HG02885 (cell line): ENCODE data around the gene EEF1A2.

Experiments
- ATAC-seq: cut with Tn5 transposase; IDR thresholded peaks from one replicate; pipeline ENCODE4 v1.9.1; 2021; ENCODE audit warnings: mild to moderate bottlenecking; ENCODE audit not compliant: unreplicated experiment, poor library complexity

The EEF1A2 gene

DNA sequence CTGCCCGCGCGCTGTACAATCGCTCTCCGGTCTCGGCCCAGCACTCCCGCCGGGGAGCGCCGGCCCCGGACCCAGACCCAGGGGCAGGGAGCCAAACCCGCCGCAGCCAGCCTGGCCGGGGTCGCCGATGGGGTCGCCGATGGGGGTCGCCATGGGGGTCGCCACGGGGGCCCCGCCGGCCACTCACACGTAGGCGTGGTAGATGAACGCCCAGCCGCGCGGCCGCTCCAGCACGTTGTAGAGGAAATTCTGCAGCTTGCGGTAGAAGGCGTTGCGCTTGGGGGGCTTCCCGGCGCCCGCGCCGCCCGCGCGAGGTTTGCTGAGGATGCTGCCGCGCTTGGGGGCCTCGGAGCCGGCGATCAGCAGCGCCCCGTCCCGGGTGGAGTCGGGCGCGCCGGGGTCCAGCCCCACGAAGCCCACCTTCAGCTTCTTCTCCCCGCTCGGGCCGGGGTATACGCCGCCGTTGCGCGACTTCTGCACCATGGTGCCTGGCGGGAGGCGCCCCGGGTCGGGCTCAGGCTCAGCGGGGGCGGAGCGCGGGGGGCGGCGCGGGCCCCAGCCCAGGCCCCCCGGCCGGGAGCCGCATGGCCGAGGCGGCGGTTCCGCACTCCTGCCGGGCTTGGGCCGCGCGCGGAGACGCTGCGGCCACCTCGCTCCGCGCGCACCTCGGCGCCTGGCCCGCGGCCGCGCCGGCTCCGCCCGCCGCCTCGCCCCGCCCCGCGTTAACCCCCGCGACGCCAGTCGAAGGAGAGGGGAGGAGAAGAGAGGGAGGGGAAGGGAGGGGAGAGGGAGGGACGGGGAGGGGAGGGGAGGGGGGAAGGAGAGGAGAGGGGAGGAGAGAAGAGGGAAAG, 26.7 kb downstream of the EEF1A2 start, which contains the start of gene KCNQ2:
KCNQ2 (minus strand) TSS at position 675 of the 851 bp plus-strand sequence; CDS start at position 483, 192 bp downstream.
- ATAC-seq, result no peak

GRCh38 chr20:63471717-63471980, 27.2 kb downstream of the EEF1A2 start:
- no peak for ATAC-seq

DNA sequence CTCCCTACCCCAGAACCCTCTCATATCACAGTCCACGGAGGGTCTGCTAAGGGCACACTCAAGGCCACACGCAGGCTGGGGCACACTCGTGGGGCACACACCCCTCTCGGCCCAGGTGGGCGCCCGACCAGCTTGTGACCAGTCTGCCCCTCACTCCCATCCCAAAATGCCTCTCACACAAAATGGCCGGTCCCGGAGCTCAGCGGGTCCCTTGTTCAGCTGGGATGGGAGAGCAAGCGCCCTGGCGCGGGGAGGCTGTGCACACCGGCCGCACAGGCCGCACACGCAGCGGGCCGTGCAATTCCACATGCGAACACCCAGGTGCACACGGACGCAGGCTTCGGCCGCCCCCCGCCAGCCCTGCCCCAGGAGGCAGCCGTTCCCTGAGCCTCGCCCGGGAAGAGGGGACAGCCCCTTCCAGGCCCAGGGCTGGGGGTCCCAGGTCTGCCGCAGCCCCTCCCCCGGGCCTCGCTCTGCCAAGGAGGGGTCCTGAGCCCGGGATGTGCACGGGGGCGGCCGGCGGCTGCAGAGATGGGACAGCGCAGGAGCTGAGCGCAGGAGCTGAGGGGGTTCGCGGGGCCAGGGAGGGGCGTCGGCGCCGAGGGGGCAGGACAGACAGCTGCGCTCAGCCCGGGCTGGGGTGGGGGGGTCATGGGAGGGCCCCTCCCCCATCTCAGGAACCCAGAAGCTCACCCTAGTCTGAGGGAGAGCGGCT, 27.7 kb downstream of the EEF1A2 start:
- ATAC-seq, result no peak

GRCh38 chr20:63470410-63470809, 28.5 kb downstream of the EEF1A2 start:
- ATAC-seq, result no peak

DNA sequence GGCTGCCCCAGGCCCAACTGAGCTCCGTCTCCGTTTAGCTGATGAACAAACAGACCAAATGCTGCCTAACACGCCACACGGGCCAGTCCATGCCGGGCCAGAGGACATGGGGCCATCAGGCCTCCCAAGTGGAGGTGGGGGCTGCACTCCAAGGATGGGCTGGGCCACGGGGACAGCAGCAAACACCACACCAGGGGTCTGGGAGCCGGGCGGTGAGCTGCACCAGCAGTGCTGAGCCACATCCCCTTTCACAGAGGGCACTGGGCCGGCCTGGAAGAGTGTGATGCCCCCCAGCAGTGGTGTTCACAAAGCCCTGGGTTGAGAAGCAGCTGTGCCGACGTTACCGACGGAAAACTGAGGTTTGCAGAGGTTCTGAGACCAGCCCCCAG, 29.2 kb downstream of the EEF1A2 start:
- no peak for ATAC-seq

DNA sequence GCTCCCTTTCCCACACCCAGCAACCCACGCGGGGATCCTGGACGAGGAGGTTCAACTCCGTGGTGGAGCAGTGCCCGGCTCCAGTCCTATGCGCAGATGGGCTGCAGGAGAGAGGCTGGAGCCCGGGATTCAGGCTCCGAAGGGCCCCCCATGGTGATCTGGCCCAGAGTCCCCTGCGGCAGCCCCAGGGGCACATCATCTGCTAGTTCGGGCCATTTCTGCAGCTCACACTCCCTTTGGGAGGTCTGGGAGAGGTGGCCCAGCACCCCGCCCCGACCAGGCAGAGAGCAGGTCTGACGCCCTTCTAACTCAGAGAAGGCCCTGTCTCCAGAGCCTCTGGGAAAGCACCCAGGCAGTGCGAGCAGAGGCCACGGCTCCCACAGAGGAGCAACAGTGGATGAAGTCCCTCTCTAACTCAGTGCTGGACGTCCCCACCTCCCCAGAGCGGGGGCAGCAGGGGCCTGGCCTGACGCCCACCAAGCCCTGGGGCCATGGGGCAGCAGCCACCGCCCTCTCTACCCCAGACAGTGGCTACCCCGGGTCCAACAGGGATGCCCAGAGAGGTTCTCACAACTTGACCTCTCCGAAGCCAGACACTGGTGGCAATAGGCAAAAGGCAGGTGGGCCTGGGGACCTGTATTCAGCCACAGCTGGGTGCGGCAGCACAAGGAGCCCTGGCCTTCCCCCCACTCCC, 29.7 kb downstream of the EEF1A2 start:
- no peak for ATAC-seq

DNA sequence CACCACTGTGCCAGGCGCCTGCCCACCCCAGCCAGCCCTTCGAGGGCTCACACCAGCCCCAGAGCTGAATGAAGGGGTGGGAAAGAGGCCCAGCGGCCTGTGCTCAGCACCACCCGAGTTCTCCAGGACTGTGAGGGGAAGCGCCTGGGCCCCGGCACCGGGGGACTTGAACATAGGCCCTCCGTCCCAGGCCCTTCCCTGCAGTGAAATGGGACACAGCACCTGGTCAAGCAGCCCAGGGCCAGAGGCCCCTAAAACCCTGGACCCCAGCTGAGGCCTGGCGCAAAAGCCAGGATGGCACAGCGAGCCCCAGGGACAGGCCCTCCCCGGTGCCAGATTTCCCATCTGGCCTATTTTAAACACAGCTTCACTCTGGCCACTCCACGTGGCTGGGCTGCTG, 30.5 kb downstream of the EEF1A2 start:
- no peak for ATAC-seq

DNA sequence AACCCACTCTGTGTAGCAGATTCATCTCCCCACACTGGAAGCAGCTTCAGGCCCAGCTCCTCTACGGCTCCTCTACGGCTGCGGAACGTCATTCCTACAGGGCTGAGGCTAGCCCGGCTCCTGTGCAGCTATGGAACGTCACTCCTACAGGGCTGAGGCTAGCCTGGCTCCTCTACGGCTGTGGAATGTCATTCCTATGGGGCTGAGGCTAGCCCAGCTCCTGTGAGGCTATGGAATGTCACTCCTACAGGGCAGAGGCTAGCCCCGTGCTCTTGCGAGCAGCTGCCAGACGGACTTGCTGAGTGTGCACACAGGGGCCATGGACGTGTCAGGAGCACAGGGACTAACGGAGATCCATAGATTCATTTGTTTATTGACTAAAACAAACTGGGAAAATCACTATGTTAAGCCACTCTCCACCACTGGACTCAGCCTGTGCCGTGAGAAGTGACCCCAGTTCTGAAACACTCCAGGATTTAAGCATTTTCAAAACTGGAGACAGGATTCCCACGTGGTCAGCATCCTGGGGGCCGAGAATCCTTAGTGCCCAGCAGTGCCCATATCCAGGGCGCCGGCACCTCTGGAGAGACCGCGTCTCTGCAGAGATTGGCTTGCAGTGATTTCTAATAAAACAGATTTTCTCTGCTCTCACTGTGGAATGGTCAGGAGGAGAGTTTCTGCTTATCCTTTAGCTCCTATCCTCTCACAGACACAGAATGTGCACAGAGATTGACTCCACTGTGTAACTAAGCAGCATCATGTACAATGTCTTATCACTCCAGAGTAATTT, 31.4 kb downstream of the EEF1A2 start:
- ATAC-seq, result no peak

DNA sequence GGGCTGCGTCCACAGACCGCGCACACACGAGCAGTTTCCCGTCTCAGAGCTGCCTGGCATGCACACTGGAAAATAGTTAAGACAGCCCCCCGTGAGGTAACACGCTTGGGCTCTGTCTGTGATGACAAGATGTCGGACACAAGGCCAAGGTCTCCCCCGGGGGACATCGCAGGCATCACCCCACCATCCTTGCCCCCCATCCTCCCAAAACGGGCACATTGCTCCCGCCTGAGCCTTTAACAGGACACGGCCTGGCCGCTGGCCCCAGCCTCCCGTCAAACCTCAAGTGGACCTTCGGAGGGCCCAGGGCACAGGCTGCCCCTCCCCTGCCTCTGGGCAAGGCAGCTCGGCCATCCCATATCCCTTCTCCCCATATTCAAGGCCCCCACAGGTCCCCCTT, 32.0 kb downstream of the EEF1A2 start:
- no peak for ATAC-seq

DNA sequence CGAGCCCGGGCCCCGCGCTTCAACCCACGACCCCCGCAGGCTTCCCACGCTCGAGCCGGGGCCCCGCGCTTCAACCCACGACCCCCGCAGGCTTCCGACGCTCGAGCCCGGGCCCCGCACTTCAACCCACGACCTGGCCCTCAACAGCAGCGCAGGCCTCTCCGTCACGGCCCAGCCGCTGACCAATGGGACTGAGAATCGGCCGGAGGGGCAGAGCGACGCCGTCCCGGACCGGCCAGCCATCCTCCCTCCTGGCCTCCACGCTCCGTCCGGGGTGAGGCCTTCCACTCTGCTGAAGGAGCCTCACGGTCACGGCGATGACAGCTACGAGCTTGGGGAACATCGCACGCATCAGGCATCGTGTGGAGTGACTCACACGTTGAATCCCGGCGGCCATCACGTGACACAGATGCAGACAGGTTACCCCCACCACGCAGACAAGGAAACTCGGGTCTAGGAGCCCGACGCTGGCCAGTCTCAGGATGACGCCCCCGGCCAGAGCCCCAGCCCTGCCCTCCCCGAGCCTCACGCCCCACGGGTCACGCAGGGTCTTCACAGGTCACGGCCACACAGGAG, 32.5 kb downstream of the EEF1A2 start:
- no peak for ATAC-seq

DNA sequence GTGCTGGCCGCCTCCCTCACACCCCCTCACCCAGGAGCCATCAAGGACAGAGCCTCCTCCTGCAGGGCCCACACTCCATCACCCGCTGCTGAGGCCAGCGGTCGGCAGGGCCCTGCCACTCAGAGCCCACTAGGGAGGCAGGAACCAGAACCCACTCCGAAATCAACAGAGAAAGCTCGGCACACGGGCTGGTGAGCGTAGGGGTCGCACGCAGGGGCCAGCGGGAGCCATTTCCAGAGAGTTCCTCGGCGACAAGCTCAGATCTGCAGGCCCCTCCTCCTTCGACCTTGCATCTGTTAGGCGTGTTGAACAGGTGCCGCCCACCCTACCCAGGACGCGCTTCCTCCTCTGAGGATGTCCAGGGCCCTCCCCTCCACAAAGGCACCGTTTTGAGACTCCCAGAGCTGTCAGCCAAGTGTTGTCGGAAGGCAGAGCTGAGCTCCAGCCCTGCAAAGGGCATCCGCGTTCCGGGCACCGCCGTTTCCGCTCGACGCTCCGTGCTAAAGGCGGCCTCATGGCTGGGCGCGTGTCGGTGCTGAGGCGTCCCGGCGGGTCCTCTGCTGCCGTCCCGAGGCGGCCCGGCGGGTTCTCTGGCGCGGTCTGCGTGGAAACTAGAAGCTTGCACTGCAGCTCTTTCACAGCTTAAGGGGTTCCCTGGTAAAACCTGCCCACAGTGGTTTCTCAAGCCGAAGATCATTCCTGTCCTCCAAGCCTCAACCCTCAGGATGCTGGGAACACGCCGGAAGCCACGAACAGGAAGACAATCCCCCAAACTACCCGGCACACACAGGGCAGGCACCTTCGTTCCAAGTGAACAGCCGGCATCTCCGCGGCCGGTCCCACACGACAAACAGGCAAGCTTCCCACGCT, 33.3 kb downstream of the EEF1A2 start:
- no peak for ATAC-seq

GRCh38 chr20:63464289-63464635, 34.6 kb downstream of the EEF1A2 start:
- no peak for ATAC-seq

- no peak for ATAC-seq
These were observed 35.2 kb downstream of the EEF1A2 start for GRCh38 chr20:63463400-63464288.

GRCh38 chr20:63462244-63462643, 36.6 kb downstream of the EEF1A2 start:
- no peak for ATAC-seq

DNA sequence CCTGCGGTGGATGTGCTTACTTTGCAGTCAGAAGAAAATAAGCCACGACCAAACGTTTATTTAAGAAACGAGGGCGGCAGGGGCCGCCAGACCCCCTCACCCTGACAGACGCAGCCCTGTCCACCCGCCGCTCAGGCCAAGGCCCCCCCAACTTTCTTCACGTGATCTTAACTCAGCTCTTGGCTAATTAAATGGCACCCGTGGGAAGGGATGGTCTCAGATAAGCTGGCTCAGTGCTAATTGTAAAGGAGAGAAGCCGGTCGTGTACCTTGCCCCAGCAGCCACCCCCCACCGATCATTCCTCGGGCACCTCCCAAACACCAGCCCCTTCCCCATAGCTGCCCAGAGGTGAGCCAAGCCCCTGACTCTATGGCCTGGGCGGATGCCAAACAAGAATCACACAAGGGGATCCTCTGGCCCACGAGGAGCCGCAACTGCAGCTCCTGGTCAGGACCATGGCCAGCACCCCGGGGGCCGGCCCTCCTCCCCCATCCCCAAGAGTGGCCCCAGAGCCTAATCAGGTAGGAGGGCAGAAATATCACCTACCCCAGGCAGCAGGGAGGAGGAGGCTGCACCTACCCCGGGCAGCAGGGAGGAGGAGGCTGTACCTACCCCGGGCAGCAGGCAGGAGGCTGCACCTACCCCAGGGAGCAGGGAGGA, 37.6 kb downstream of the EEF1A2 start:
- no peak for ATAC-seq

DNA sequence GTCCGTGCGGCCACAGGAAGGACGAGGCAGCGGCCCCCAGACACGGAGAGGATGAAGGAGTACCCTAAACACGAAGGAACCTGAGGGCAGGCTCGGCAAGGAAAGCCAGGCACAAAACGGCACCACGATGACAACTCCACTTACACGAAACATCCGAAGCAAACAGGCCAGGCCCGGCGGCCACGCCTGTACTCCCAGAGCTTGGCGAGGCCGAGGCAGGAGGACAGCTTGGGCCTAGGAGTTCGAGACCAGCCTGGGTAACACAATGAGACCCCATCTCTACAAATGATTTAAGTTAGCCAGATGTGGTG, 39.9 kb downstream of the EEF1A2 start:
- ATAC-seq, result no peak

GRCh38 chr20:63458170-63459069, 40.5 kb downstream of the EEF1A2 start:
- ATAC-seq, result no peak
